ENCODE results near the gene OCA2.

DNA sequence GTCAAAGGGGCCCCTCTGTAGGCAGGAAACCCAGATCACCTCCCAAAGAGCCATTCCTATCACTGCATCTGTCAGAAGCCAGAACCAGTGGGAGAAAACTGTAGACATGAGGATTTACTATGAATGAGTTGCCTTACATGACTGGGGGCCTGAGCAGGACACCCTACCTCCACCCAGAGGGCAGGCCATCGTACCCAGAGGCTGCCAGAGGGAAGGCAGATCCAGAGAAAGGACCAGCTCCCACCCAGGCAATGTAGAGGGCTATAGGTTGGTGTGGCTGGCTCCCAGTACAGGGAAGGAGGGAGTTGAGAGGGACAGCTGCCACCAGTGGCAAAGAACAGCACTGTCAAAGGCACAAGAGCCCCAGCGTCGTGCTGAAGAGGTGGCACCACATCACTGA is 233.2 kb downstream of the OCA2 start:
- TF ChIP-seq, protein P1, sequence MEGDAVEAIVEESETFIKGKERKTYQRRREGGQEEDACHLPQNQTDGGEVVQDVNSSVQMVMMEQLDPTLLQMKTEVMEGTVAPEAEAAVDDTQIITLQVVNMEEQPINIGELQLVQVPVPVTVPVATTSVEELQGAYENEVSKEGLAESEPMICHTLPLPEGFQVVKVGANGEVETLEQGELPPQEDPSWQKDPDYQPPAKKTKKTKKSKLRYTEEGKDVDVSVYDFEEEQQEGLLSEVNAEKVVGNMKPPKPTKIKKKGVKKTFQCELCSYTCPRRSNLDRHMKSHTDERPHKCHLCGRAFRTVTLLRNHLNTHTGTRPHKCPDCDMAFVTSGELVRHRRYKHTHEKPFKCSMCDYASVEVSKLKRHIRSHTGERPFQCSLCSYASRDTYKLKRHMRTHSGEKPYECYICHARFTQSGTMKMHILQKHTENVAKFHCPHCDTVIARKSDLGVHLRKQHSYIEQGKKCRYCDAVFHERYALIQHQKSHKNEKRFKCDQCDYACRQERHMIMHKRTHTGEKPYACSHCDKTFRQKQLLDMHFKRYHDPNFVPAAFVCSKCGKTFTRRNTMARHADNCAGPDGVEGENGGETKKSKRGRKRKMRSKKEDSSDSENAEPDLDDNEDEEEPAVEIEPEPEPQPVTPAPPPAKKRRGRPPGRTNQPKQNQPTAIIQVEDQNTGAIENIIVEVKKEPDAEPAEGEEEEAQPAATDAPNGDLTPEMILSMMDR (IDR thresholded peaks at IDR 0.05): no peak
- no peak for TF ChIP-seq POLR2A (IDR thresholded peaks at IDR 0.05)
